NB4 (cell line): ENCODE results near the gene OPALIN.

ENCODE experiments used
- DNase-seq: peaks from one replicate; pipeline ENCODE4 v3.0.0; 2010; ENCODE audit warnings: low read depth
- H3K4me3 ChIP-seq: one replicate; pipeline ENCODE4 v1.5.1; 2011; ENCODE audit warnings: mild to moderate bottlenecking, low read depth, low read length, moderate library complexity
- CTCF ChIP-seq: IDR thresholded peaks from one replicate; pipeline ENCODE4 v1.5.1; 2012; ENCODE audit warnings: low read depth, low read length
- MYC ChIP-seq: IDR thresholded peaks from 2 replicates; pipeline ENCODE4 v1.6.1; 2011; ENCODE audit warnings: low read depth, low read length
- POLR2A ChIP-seq: IDR thresholded peaks from 2 replicates; pipeline ENCODE4 v1.6.1; 2011; ENCODE audit warnings: mild to moderate bottlenecking; ENCODE audit not compliant: insufficient read length; ENCODE audit errors: extremely low read depth
- TF ChIP-seq, protein P1 (sequence below): IDR thresholded peaks from 2 replicates; pipeline ENCODE4 v1.6.1; 2011; ENCODE audit warnings: low read depth, low read length

The OPALIN gene

GRCh38 chr10:96346295-96346694 is 12.5 kb downstream of the OPALIN start:
- TF ChIP-seq MYC: no peak
- TF ChIP-seq, protein P1, sequence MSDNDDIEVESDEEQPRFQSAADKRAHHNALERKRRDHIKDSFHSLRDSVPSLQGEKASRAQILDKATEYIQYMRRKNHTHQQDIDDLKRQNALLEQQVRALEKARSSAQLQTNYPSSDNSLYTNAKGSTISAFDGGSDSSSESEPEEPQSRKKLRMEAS: no peak
- no peak for TF ChIP-seq CTCF
- no peak for TF ChIP-seq POLR2A
- H3K4me3 ChIP-seq: no peak overlapping the region
- no peak for DNase-seq

DNA sequence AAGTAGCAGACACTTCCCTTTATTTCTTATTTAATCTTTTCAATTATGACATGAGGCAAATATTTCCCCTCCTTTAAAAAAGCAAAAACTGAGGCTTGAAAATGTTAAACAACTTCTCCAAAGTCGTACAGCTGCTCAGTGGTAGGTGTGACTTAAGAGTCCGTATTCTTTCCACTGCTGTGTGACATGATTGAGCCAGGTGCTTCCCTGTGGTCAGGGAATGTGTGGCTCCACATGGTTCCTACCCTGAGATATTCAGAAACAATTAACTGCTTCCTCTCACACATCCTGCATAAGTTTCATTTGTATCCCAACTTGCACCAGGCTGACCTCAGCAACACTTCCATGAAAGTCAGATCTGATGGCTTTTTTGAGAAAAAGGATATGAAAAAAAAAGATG is 13.6 kb downstream of the OPALIN start:
- DNase-seq: no peak
- no peak for TF ChIP-seq MYC
- no peak for TF ChIP-seq CTCF
- TF ChIP-seq POLR2A: no peak
- TF ChIP-seq, protein P1: no peak

GRCh38 chr10:96344178-96344577 is 14.6 kb downstream of the OPALIN start:
- no peak for TF ChIP-seq POLR2A
- TF ChIP-seq, protein P1: no peak
- TF ChIP-seq MYC: no peak
- TF ChIP-seq CTCF: no peak
- DNase-seq: no peak
- H3K4me3 ChIP-seq: no peak overlapping the region

More for the DNA sequence above, 13.6 kb downstream of the OPALIN start:
- H3K4me3 ChIP-seq: no peak overlapping the region

DNA sequence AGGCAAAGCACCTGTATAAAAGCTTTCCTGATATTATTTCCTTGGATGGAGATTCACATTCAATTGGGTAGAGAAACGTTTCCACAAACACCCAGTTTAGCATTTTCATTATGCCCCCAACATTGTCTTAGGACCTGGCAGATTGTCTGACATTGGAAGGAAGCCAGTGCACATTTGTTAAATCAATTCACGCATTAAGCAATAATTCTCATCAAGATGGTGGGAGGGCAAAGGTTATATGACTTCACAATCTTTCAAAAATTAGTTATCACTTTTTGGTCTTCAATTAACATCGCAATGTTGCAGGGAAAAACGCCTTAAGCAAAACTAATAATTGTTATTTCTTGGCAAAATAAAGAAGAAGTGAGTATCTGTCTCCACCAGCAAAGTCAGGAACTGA is 16.4 kb downstream of the OPALIN start:
- H3K4me3 ChIP-seq: no peak overlapping the region
- no peak for DNase-seq
- TF ChIP-seq, protein P1: no peak
- TF ChIP-seq MYC (no peak), POLR2A (no peak), CTCF (no peak)

GRCh38 chr10:96341219-96342182 is 17.3 kb downstream of the OPALIN start:
- TF ChIP-seq CTCF (no peak), MYC (no peak), POLR2A (no peak)
- TF ChIP-seq, protein P1: 0 out of 2 replicates have a peak, but pooled peaks have one; percentile 12
- H3K4me3 ChIP-seq: no peak overlapping the region
- DNase-seq: no peak
